K562 (cell line): Measurements from ENCODE around the gene KLC1.

Experiments used
- ARNT ChIP-seq, 2 experiments: fragments of 450-650 bp; IDR thresholded peaks; 2 replicates each; pipeline ENCODE4 v1.6.1; 2016; ENCODE audit warnings: mild to moderate bottlenecking in 1 of 2
- ELF1 ChIP-seq: fragments of 200-800 bp; sonication (Bioruptor generic); IDR thresholded peaks from 2 replicates; pipeline ENCODE4 v1.6.1; 2016; ENCODE audit warnings: missing genetic modification characterization, missing compliant biosample characterization
- GTF2F1 ChIP-seq: IDR thresholded peaks from 2 replicates; pipeline ENCODE4 v1.6.1; 2011; ENCODE audit warnings: low read depth, low read length, improper control_type of control experiment
- MAFK ChIP-seq: IDR thresholded peaks from 2 replicates; pipeline ENCODE4 v1.6.1; 2011; ENCODE audit warnings: low read length, improper control_type of control experiment
- NFRKB ChIP-seq: fragments of 450-650 bp; IDR thresholded peaks from 2 replicates; pipeline ENCODE4 v1.6.1; 2016; ENCODE audit warnings: low read depth
- POLR2A ChIP-seq: fragments of 450-650 bp; conservative IDR thresholded peaks from 2 replicates; pipeline ENCODE4 v1.6.1; 2016
- RBBP5 ChIP-seq: fragments of 200-600 bp; sonication (generic); IDR thresholded peaks from 2 replicates; pipeline ENCODE4 v1.6.1; 2012; ENCODE audit warnings: borderline replicate concordance, mild to moderate bottlenecking, low read length, control low read depth, inconsistent platforms; ENCODE audit not compliant: insufficient read depth, poor library complexity, severe bottlenecking
- RFX5 ChIP-seq: IDR thresholded peaks from 2 replicates; pipeline ENCODE4 v1.6.1; 2011; ENCODE audit warnings: low read depth, mild to moderate bottlenecking, improper control_type of control experiment, low read length
- SMARCC2 ChIP-seq: fragments of 450-650 bp; IDR thresholded peaks from 2 replicates; pipeline ENCODE4 v1.6.1; 2017; ENCODE audit warnings: antibody characterized with exemption, moderate library complexity, mild to moderate bottlenecking, low read depth
- TOE1 ChIP-seq, 2 experiments: fragments of 450-650 bp in 1 of 2; sonication (generic) in 1 of 2; formaldehyde crosslinking in 1 of 2; IDR thresholded peaks; 2 replicates each; pipeline versions ENCODE4 v1.7.1 to v1.8.0; 2016 to 2022; ENCODE audit warnings: borderline replicate concordance in 2 of 2, mild to moderate bottlenecking in 2 of 2, antibody characterized with exemption in 1 of 2, inconsistent platforms in 1 of 2, low read depth in 1 of 2, missing genetic modification reagents in 1 of 2, moderate library complexity in 1 of 2
- ZNF785 ChIP-seq: fragments of 250-450 bp; sonication (Bioruptor Pico); IDR thresholded peaks from 2 replicates; pipeline ENCODE4 v1.4.0; 2020; ENCODE audit warnings: mild to moderate bottlenecking
- TF ChIP-seq, protein P1 (sequence below), 3 experiments: IDR thresholded peaks in 2 of 3; conservative IDR thresholded peaks in 1 of 3; 2 replicates each; pipeline ENCODE4 v1.5.1; 2011 to 2012; ENCODE audit warnings: low read length in 3 of 3, mild to moderate bottlenecking in 3 of 3, control low read depth in 2 of 3, improper control_type of control experiment in 1 of 3, inconsistent platforms in 1 of 3, low read depth in 1 of 3, mixed read lengths in 1 of 3, moderate library complexity in 1 of 3; ENCODE audit not compliant: insufficient read depth in 2 of 3
- TF ChIP-seq, protein P2 (sequence below), 2 experiments: fragments of 200-800 bp in 1 of 2; sonication (Bioruptor generic) in 1 of 2; sonication (generic) in 1 of 2; formaldehyde crosslinking in 1 of 2; IDR thresholded peaks in 1 of 2; conservative IDR thresholded peaks in 1 of 2; 2 replicates each; pipeline versions ENCODE4 v1.5.0 to v1.6.1; 2016 to 2020; ENCODE audit warnings: missing compliant biosample characterization in 1 of 2, missing genetic modification characterization in 1 of 2, missing genetic modification reagents in 1 of 2
- TF ChIP-seq, protein P3 (sequence below): fragments of 450-650 bp; IDR thresholded peaks from 2 replicates; pipeline ENCODE4 v1.6.1; 2016

DNA sequence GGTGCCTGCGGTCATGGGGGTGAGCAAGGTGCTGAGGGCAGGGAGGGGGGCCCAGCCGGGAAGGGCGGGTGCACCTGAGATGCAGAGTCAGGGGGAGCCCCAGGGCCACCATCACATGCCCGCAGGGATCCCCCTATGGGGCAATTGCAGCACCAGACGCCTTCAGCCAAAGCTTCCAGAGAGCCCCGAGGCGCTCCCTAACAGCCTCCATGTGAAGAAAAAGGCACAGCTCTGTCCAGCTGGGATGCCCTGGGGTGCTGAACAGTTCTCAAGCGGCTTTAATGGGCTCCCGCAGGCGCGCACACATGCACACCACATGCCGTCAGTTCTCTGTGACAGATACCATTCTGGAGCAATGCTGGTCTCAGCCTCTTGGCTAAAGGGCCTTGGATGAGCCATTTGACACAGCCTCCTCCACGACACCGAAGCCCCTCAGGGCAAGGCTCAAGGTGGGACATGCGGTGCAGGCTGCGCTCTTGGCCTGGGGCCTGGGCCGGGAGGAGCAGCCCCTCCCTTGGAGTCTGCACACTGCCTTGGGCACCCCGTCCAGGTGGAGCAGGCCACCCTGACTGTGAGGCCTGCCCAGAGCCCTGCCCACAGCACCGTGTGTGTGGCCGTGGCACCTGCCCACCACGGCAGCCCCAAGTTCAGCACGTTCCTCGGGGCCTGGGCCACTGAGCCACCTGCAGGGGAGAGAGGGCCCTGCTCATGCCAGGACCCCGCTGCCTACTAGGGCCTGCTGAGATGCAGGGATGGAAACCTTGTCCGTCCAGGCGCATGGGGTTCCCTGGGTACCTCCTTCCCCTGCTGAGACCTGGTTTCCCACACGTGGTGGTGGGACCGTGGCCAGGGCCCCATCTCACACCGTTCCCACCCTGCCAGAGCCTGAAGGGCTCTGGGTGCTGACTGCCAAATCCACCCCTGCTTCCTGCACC, 78.6 kb downstream of the KLC1 start:
- TF ChIP-seq ARNT (IDR thresholded peaks at IDR 0.05) (no peak), TOE1 (IDR thresholded peaks at IDR 0.05; ENCODE audit: borderline replicate concordance) (no peak), TOE1 (CRISPR knock-in tag; IDR thresholded peaks at IDR 0.05; ENCODE audit: borderline replicate concordance, low read depth) (no peak), POLR2A (no peak), GTF2F1 (no peak), NFRKB (no peak), RBBP5 (no peak), ZNF785 (CRISPR knock-in tag) (no peak), RFX5 (no peak), MAFK (no peak), SMARCC2 (no peak), ELF1 (tag) (no peak)
- TF ChIP-seq, protein P1, sequence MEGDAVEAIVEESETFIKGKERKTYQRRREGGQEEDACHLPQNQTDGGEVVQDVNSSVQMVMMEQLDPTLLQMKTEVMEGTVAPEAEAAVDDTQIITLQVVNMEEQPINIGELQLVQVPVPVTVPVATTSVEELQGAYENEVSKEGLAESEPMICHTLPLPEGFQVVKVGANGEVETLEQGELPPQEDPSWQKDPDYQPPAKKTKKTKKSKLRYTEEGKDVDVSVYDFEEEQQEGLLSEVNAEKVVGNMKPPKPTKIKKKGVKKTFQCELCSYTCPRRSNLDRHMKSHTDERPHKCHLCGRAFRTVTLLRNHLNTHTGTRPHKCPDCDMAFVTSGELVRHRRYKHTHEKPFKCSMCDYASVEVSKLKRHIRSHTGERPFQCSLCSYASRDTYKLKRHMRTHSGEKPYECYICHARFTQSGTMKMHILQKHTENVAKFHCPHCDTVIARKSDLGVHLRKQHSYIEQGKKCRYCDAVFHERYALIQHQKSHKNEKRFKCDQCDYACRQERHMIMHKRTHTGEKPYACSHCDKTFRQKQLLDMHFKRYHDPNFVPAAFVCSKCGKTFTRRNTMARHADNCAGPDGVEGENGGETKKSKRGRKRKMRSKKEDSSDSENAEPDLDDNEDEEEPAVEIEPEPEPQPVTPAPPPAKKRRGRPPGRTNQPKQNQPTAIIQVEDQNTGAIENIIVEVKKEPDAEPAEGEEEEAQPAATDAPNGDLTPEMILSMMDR (IDR thresholded peaks at IDR 0.05 in 2 of 3, conservative IDR thresholded peaks at IDR 0.05 in 1 of 3; ENCODE audit: insufficient read depth in 2 of 3, low read depth in 1 of 3, low read length in 3 of 3): no peak
- TF ChIP-seq, protein P2, sequence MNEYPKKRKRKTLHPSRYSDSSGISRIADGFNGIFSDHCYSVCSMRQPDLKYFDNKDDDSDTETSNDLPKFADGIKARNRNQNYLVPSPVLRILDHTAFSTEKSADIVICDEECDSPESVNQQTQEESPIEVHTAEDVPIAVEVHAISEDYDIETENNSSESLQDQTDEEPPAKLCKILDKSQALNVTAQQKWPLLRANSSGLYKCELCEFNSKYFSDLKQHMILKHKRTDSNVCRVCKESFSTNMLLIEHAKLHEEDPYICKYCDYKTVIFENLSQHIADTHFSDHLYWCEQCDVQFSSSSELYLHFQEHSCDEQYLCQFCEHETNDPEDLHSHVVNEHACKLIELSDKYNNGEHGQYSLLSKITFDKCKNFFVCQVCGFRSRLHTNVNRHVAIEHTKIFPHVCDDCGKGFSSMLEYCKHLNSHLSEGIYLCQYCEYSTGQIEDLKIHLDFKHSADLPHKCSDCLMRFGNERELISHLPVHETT (CRISPR knock-in tag; conservative IDR thresholded peaks at IDR 0.05 in 1 of 2, IDR thresholded peaks at IDR 0.05 in 1 of 2): no peak
- TF ChIP-seq, protein P3, sequence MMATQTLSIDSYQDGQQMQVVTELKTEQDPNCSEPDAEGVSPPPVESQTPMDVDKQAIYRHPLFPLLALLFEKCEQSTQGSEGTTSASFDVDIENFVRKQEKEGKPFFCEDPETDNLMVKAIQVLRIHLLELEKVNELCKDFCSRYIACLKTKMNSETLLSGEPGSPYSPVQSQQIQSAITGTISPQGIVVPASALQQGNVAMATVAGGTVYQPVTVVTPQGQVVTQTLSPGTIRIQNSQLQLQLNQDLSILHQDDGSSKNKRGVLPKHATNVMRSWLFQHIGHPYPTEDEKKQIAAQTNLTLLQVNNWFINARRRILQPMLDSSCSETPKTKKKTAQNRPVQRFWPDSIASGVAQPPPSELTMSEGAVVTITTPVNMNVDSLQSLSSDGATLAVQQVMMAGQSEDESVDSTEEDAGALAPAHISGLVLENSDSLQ: no peak
